ENCODE measurements around the gene HOXA10.

DNA sequence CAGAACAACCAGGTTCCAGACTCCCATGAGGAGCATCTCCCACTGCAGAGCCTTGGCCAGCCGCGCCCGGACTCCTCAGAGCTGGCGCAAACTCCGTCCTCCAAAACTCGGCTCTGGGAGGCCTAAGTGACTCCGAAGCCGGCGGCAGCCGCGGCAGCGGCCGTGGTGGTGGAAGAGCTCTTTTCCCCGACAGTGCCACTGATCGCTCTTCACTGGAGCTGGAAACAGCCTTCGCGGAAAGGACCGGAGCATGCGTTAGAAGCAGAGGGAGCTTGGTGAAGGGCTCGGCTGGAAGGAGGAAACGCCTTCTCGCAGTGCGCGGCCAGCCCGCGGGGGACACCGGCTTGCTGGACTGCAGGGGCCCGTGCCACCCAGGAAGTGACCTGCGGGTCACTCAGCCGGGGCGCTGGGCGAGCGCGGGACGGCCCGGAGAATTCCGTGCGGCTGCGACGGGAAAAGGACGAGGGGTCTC is 30.8 kb upstream of the HOXA10 start:
- TF ChIP-seq, protein P1, sequence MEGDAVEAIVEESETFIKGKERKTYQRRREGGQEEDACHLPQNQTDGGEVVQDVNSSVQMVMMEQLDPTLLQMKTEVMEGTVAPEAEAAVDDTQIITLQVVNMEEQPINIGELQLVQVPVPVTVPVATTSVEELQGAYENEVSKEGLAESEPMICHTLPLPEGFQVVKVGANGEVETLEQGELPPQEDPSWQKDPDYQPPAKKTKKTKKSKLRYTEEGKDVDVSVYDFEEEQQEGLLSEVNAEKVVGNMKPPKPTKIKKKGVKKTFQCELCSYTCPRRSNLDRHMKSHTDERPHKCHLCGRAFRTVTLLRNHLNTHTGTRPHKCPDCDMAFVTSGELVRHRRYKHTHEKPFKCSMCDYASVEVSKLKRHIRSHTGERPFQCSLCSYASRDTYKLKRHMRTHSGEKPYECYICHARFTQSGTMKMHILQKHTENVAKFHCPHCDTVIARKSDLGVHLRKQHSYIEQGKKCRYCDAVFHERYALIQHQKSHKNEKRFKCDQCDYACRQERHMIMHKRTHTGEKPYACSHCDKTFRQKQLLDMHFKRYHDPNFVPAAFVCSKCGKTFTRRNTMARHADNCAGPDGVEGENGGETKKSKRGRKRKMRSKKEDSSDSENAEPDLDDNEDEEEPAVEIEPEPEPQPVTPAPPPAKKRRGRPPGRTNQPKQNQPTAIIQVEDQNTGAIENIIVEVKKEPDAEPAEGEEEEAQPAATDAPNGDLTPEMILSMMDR (IDR thresholded peaks at IDR 0.05): no peak
- TF ChIP-seq POLR2AphosphoS5 (IDR thresholded peaks at IDR 0.05): no peak
